GM23338 (cell line): ENCODE data around the gene CHD5. TPM values are rescaled to one million over a fixed set of nuclear protein-coding genes. Genes with fewer than 3 reads are reported as not detected.

Experiments used
- ATAC-seq: fragments of 200-7000 bp; cut with Tn5 transposase; 3 replicates; pipeline ENCODE4 v1.9.1; 2020
- DNase-seq: peaks from one replicate; pipeline ENCODE4 v3.0.0-alpha.2; 2015; ENCODE audit warnings: low spot score
- H2AFZ ChIP-seq: fragments of 200-600 bp; sonication (generic); 2 replicates; pipeline ENCODE4 v1.8.0; 2016; ENCODE audit warnings: antibody characterized with exemption, mild to moderate bottlenecking, moderate library complexity
- H3F3A ChIP-seq: fragments of 200-600 bp; sonication (generic); replicated peaks from 2 replicates; pipeline ENCODE4 v1.8.0; 2017; ENCODE audit warnings: antibody characterized with exemption, mixed run types, low read depth
- H3K27ac ChIP-seq: fragments of 200-600 bp; sonication (generic); 2 replicates; pipeline ENCODE4 v1.6.1; 2016; ENCODE audit warnings: low read depth
- H3K27me3 ChIP-seq: fragments of 200-600 bp; sonication (generic); 2 replicates; pipeline ENCODE4 v1.8.0; 2016; ENCODE audit warnings: mild to moderate bottlenecking, mixed run types, moderate library complexity; ENCODE audit not compliant: insufficient read depth
- H3K36me3 ChIP-seq: fragments of 200-600 bp; sonication (generic); 2 replicates; pipeline ENCODE4 v1.8.0; 2016; ENCODE audit warnings: mild to moderate bottlenecking; ENCODE audit not compliant: insufficient read depth
- H3K4me1 ChIP-seq: fragments of 200-600 bp; sonication (generic); 2 replicates; pipeline ENCODE4 v1.8.0; 2016; ENCODE audit warnings: mild to moderate bottlenecking, moderate library complexity; ENCODE audit not compliant: insufficient read depth
- H3K4me2 ChIP-seq: fragments of 200-600 bp; sonication (generic); 2 replicates; pipeline ENCODE4 v1.7.1; 2017; ENCODE audit warnings: mixed run types
- H3K4me3 ChIP-seq: fragments of 200-600 bp; sonication (generic); 2 replicates; pipeline ENCODE4 v1.6.1; 2016; ENCODE audit warnings: mixed run types
- H3K79me2 ChIP-seq: fragments of 200-600 bp; sonication (generic); replicated peaks from 2 replicates; pipeline ENCODE4 v1.8.0; 2017; ENCODE audit warnings: mild to moderate bottlenecking; ENCODE audit not compliant: insufficient read depth
- H3K9me2 ChIP-seq: fragments of 200-600 bp; sonication (generic); 2 replicates; pipeline ENCODE4 v1.8.0; 2017; ENCODE audit not compliant: insufficient read depth
- H4K20me1 ChIP-seq: fragments of 200-600 bp; sonication (generic); replicated peaks from 2 replicates; pipeline ENCODE4 v1.8.0; 2017; ENCODE audit warnings: mild to moderate bottlenecking; ENCODE audit not compliant: insufficient read depth
- H3K27ac Mint-ChIP-seq: 2 replicates; pipeline ENCODE4 v1.8.0; 2020; ENCODE audit warnings: inconsistent platforms, mild to moderate bottlenecking, moderate library complexity, mixed read lengths
- H3K27me3 Mint-ChIP-seq: 3 replicates; pipeline ENCODE4 v1.8.0; 2022; ENCODE audit warnings: low read depth, mild to moderate bottlenecking, moderate library complexity, mixed read lengths, inconsistent platforms; ENCODE audit not compliant: insufficient read depth, poor library complexity
- H3K36me3 Mint-ChIP-seq: 3 replicates; pipeline ENCODE4 v1.8.0; 2021; ENCODE audit warnings: low read depth, mild to moderate bottlenecking, inconsistent platforms, moderate library complexity, mixed read lengths
- H3K4me1 Mint-ChIP-seq: 3 replicates; pipeline ENCODE4 v1.8.0; 2020; ENCODE audit warnings: mild to moderate bottlenecking, inconsistent platforms, mixed read lengths
- H3K4me3 Mint-ChIP-seq: 3 replicates; pipeline ENCODE4 v1.8.0; 2021; ENCODE audit warnings: moderate library complexity, mild to moderate bottlenecking, inconsistent platforms, mixed read lengths
- H3K9me3 Mint-ChIP-seq: 3 replicates; pipeline ENCODE4 v1.8.0; 2020; ENCODE audit warnings: moderate library complexity, mild to moderate bottlenecking, inconsistent platforms, mixed read lengths
- CTCF ChIP-seq, 2 experiments: fragments of 200-600 bp in 1 of 2; sonication (generic) in 1 of 2; conservative IDR thresholded peaks; 2 replicates each; pipeline versions ENCODE4 v1.5.1 to v1.6.1; 2016 to 2017; ENCODE audit warnings: antibody characterized with exemption in 2 of 2, low read depth in 2 of 2, mild to moderate bottlenecking in 2 of 2, moderate library complexity in 1 of 2
- EZH2 ChIP-seq: fragments of 200-600 bp; sonication (generic); IDR thresholded peaks from one replicate; pipeline ENCODE4 v1.8.0; 2017; ENCODE audit warnings: antibody characterized with exemption, mild to moderate bottlenecking, low read depth; ENCODE audit not compliant: unreplicated experiment
- POLR2AphosphoS5 ChIP-seq: IDR thresholded peaks from 2 replicates; pipeline ENCODE4 v1.6.1; 2016; ENCODE audit warnings: antibody characterized with exemption, low read depth
- STAT1 ChIP-seq: IDR thresholded peaks from one replicate; pipeline ENCODE4 v1.6.1; 2016; ENCODE audit warnings: antibody characterized with exemption; ENCODE audit not compliant: unreplicated experiment
- ZNF462 ChIP-seq: fragments of 250-450 bp; sonication (Bioruptor Pico); IDR thresholded peaks from 2 replicates; pipeline ENCODE4 v1.5.0; 2020; ENCODE audit warnings: mild to moderate bottlenecking, moderate library complexity
- polyA plus RNA-seq: library from polyadenylated mRNA; unstranded; fragments of >200 nt; fragmentation: Nextera tagmentation; extraction: Ambion mirVana; gene quantifications from 2 replicates; pipeline ENCODE4 v1.2.1, GENCODE V29; 2016
- total RNA-seq: library from RNA; depleted of rRNA; stranded (reverse); fragments of >200 nt; shearing (Covaris generic); gene quantifications from 2 replicates; pipeline ENCODE4 v1.2.3, GENCODE V29; 2014

CHD5 gene
- total and polyA plus RNA-seq, 2 experiments from 2014 or later, result 0.32 to 1.0 TPM

GRCh38 chr1:6054596-6054995, 125.5 kb downstream of the CHD5 start:
- no peaks in the 10 kb centered on the region for H3K9me2 ChIP-seq
- TF ChIP-seq STAT1 (no peak), CTCF (conservative IDR thresholded peaks at IDR 0.05; ENCODE audit: low read depth in 2 of 2) (0 out of 4 replicates have a peak, but pooled peaks of 1 of the 2 experiments have one; percentile 4), ZNF462 (no peak), EZH2 (no peak)
- peak; percentile 38 for DNase-seq
- Mint-ChIP-seq H3K4me3 (no peak overlapping the region), H3K36me3 (no peaks in the 10 kb centered on the region), H3K9me3 (no peaks in the 10 kb centered on the region), H3K27ac (no peak overlapping the region), H3K27me3 (peaks cover 7% of the 10 kb centered on the region), H3K4me1 (peaks cover 11% of the 10 kb centered on the region)
- H3K4me2 ChIP-seq, result no peak overlapping the region
- no peak overlapping the region for H3K4me3 ChIP-seq
- no peaks in the 10 kb centered on the region for H3F3A ChIP-seq
- peaks cover 3% of the 10 kb centered on the region for H3K4me1 ChIP-seq
- H3K27me3 ChIP-seq, result no peaks in the 10 kb centered on the region
- H3K27ac ChIP-seq, result no peak overlapping the region
- no peaks in the 10 kb centered on the region for H3K79me2 ChIP-seq
- H4K20me1 ChIP-seq, result no peaks in the 10 kb centered on the region; the same call in 1 of the 2 replicates
- H2AFZ ChIP-seq, result no peak overlapping the region
- H3K36me3 ChIP-seq, result no peaks in the 10 kb centered on the region
- ATAC-seq, result no peak

- Mint-ChIP-seq H3K36me3 (no peaks in the 10 kb centered on the region), H3K27ac (no peak overlapping the region), H3K9me3 (no peaks in the 10 kb centered on the region), H3K27me3 (peaks cover 7% of the 10 kb centered on the region), H3K4me3 (no peak overlapping the region), H3K4me1 (peaks cover 11% of the 10 kb centered on the region)
- Histone ChIP-seq H4K20me1 (no peaks in the 10 kb centered on the region; the same call in 1 of the 2 replicates), H3K4me2 (no peak overlapping the region), H3K27ac (no peak overlapping the region), H2AFZ (no peak overlapping the region), H3K79me2 (no peaks in the 10 kb centered on the region), H3K9me2 (no peaks in the 10 kb centered on the region), H3K4me3 (no peak overlapping the region), H3K36me3 (no peaks in the 10 kb centered on the region), H3K4me1 (peaks cover 3% of the 10 kb centered on the region), H3K27me3 (no peaks in the 10 kb centered on the region), H3F3A (no peaks in the 10 kb centered on the region)
- no peak for TF ChIP-seq POLR2AphosphoS5
- DNase-seq (no peak), ATAC-seq (peak; percentile 26)
Measured at GRCh38 chr1:6053206-6053546, 126.9 kb downstream of the CHD5 start.
